H1 (cell line): ENCODE results near the gene RBM17. TPM values are rescaled to one million over a fixed set of nuclear protein-coding genes. Genes with fewer than 3 reads are reported as not detected.

Experiments
- CTCF ChIA-PET: fragments of 300-600 bp; sonication (Branson Sonifier 250); formaldehyde crosslinking; loops from one replicate; lab custom pipeline; 2021; ENCODE audit not compliant: partially characterized antibody; lab: Charles Lee
- POLR2A ChIA-PET: fragments of 300-600 bp; sonication (Branson Sonifier 250); formaldehyde crosslinking; loops from one replicate; lab custom pipeline; 2021; ENCODE audit warnings: inconsistent platforms; ENCODE audit not compliant: partially characterized antibody; lab: Charles Lee
- DNase-seq, 2 experiments: peaks; one replicate each; pipeline versions ENCODE4 v3.0.0 to v3.0.0-alpha.2; 2010 to 2022; ENCODE audit warnings: low spot score in 2 of 2, low read depth in 1 of 2, mixed read lengths in 1 of 2
- FAIRE-seq: peaks from 2 replicates; lab custom pipeline; 2011; peaks lifted over from hg19 to GRCh38; lab: Jason Lieb, UNC
- H2AFZ ChIP-seq: 2 replicates; pipeline ENCODE4 v1.8.1; 2012; ENCODE audit warnings: low read length, inconsistent platforms
- H2AK5ac ChIP-seq: 2 replicates; pipeline ENCODE4 v1.6.1; 2013; ENCODE audit warnings: low read depth, low read length
- H2BK120ac ChIP-seq: replicated peaks from 2 replicates; pipeline ENCODE3; 2013; ENCODE audit warnings: low read depth, low read length, inconsistent platforms
- H2BK12ac ChIP-seq: 2 replicates; pipeline ENCODE4 v1.6.1; 2013; ENCODE audit warnings: low read depth, low read length
- H2BK15ac ChIP-seq: 2 replicates; pipeline ENCODE4 v1.6.1; 2013; ENCODE audit warnings: low read length
- H2BK20ac ChIP-seq: 2 replicates; pipeline ENCODE4 v1.6.1; 2013; ENCODE audit warnings: low read length
- H2BK5ac ChIP-seq: 2 replicates; pipeline ENCODE4 v1.6.1; 2013; ENCODE audit warnings: low read depth, low read length
- H3K14ac ChIP-seq: 2 replicates; pipeline ENCODE4 v1.6.1; 2013; ENCODE audit warnings: inconsistent platforms; ENCODE audit not compliant: insufficient read length
- H3K18ac ChIP-seq: 2 replicates; pipeline ENCODE4 v1.6.1; 2013; ENCODE audit warnings: low read length; ENCODE audit errors: extremely low read depth
- H3K23ac ChIP-seq: 2 replicates; pipeline ENCODE4 v1.6.1; 2013; ENCODE audit warnings: inconsistent platforms; ENCODE audit not compliant: insufficient read length
- H3K23me2 ChIP-seq: 2 replicates; pipeline ENCODE4 v1.6.1; 2013; ENCODE audit warnings: low read depth, low read length
- H3K27ac ChIP-seq: 2 replicates; pipeline ENCODE4 v1.6.1; 2011; ENCODE audit warnings: low read depth, low read length, inconsistent platforms
- H3K27me3 ChIP-seq, 4 experiments: replicated peaks in 1 of 4; 1 replicate in 1 of 4; 2 replicates in 3 of 4; pipeline versions ENCODE4 v1.6.1 to v1.8.1; 2011 to 2013; ENCODE audit warnings: low read length in 3 of 4, mild to moderate bottlenecking in 3 of 4, inconsistent platforms in 2 of 4, mixed read lengths in 2 of 4, moderate library complexity in 1 of 4; ENCODE audit not compliant: control insufficient read depth in 3 of 4, insufficient read depth in 3 of 4; ENCODE audit errors: extremely low read depth in 1 of 4
- H3K36me3 ChIP-seq, 4 experiments: 2 replicates each; pipeline versions ENCODE4 v1.6.1 to v1.8.1; 2011 to 2013; ENCODE audit warnings: mild to moderate bottlenecking in 4 of 4, low read length in 3 of 4, moderate library complexity in 2 of 4, control low read depth in 1 of 4, inconsistent platforms in 1 of 4; ENCODE audit not compliant: insufficient read depth in 4 of 4, control insufficient read depth in 2 of 4
- H3K4ac ChIP-seq: replicated peaks from 2 replicates; pipeline ENCODE3; 2013; ENCODE audit warnings: low read length, low read depth, mixed read lengths, inconsistent platforms; ENCODE audit not compliant: insufficient read length
- H3K4me1 ChIP-seq, 4 experiments: replicated peaks in 1 of 4; 1 replicate in 1 of 4; 2 replicates in 3 of 4; pipeline versions ENCODE4 v1.6.1 to v1.8.1; 2011 to 2013; ENCODE audit warnings: low read length in 3 of 4, inconsistent platforms in 2 of 4, mixed read lengths in 1 of 4; ENCODE audit not compliant: insufficient read depth in 4 of 4, control insufficient read depth in 3 of 4
- H3K4me2 ChIP-seq, 2 experiments: 2 replicates each; pipeline versions ENCODE4 v1.6.1 to v1.8.1; 2011 to 2013; ENCODE audit warnings: low read depth in 2 of 2, low read length in 2 of 2, control low read depth in 1 of 2, inconsistent platforms in 1 of 2, mild to moderate bottlenecking in 1 of 2; ENCODE audit not compliant: insufficient read depth in 1 of 2
- H3K4me3 ChIP-seq, 4 experiments: fragments of 200-600, 300-600 bp in 1 of 4; sonication (generic), shearing (Covaris generic), sonication (Bioruptor Twin) in 1 of 4; 2 replicates each; pipeline versions ENCODE4 v1.5.1 to v1.8.1; 2011 to 2016; ENCODE audit warnings: low read length in 4 of 4, low read depth in 3 of 4, control low read depth in 2 of 4, inconsistent platforms in 2 of 4, mild to moderate bottlenecking in 2 of 4, mixed read lengths in 1 of 4, moderate library complexity in 1 of 4; ENCODE audit not compliant: insufficient read depth in 2 of 4; ENCODE audit errors: extremely low read depth in 1 of 4
- H3K56ac ChIP-seq: replicated peaks from 2 replicates; pipeline ENCODE3; 2013; ENCODE audit warnings: low read depth, mild to moderate bottlenecking, mixed read lengths, low read length, inconsistent platforms; ENCODE audit not compliant: insufficient read length
- H3K79me1 ChIP-seq: 2 replicates; pipeline ENCODE4 v1.6.1; 2013; ENCODE audit warnings: low read depth, low read length, control low read depth
- H3K79me2 ChIP-seq, 2 experiments: 2 replicates each; pipeline versions ENCODE4 v1.6.1 to v1.8.1; 2012 to 2013; ENCODE audit warnings: low read length in 2 of 2, mild to moderate bottlenecking in 2 of 2, inconsistent platforms in 1 of 2; ENCODE audit not compliant: insufficient read depth in 2 of 2, control insufficient read depth in 1 of 2
- H3K9ac ChIP-seq, 4 experiments: replicated peaks in 1 of 4; 1 replicate in 1 of 4; 2 replicates in 3 of 4; pipeline versions ENCODE4 v1.6.1 to v1.8.1; 2011 to 2013; ENCODE audit warnings: low read depth in 3 of 4, low read length in 3 of 4, control low read depth in 2 of 4, mild to moderate bottlenecking in 2 of 4, moderate library complexity in 2 of 4, inconsistent platforms in 1 of 4; ENCODE audit errors: extremely low read depth in 1 of 4
- H3K9me3 ChIP-seq, 2 experiments: 2 replicates each; pipeline versions ENCODE4 v1.6.1 to v1.8.1; 2012 to 2013; ENCODE audit warnings: mild to moderate bottlenecking in 2 of 2, moderate library complexity in 2 of 2, control low read depth in 1 of 2, inconsistent platforms in 1 of 2, low read depth in 1 of 2, low read length in 1 of 2, mixed read lengths in 1 of 2; ENCODE audit not compliant: insufficient read depth in 2 of 2
- H4K20me1 ChIP-seq, 2 experiments: replicated peaks in 1 of 2; 2 replicates each; pipeline versions ENCODE3 to v1.8.1; 2011 to 2013; ENCODE audit warnings: inconsistent platforms in 2 of 2, low read length in 2 of 2, mild to moderate bottlenecking in 1 of 2; ENCODE audit not compliant: insufficient read depth in 2 of 2, control insufficient read depth in 1 of 2
- H4K5ac ChIP-seq: 2 replicates; pipeline ENCODE4 v1.6.1; 2013; ENCODE audit warnings: low read length, low read depth, mixed read lengths, inconsistent platforms; ENCODE audit not compliant: insufficient read length
- H4K8ac ChIP-seq: 2 replicates; pipeline ENCODE4 v1.8.0; 2013; ENCODE audit warnings: mild to moderate bottlenecking, moderate library complexity, low read length, inconsistent platforms; ENCODE audit not compliant: insufficient read depth; ENCODE audit errors: extremely low read depth
- H4K91ac ChIP-seq: replicated peaks from 2 replicates; pipeline ENCODE3; 2013; ENCODE audit warnings: low read length, mixed read lengths, inconsistent platforms; ENCODE audit not compliant: insufficient read length
- ASH2L ChIP-seq: fragments of 200-600, 300-600 bp; sonication (generic); IDR thresholded peaks from one replicate; pipeline ENCODE4 v1.7.1; 2017; ENCODE audit warnings: low read length
- HDAC6 ChIP-seq: IDR thresholded peaks from one replicate; pipeline ENCODE4 v1.7.1; 2012; ENCODE audit warnings: low read depth, mild to moderate bottlenecking, inconsistent platforms, low read length, moderate library complexity
- NRF1 ChIP-seq: IDR thresholded peaks from 2 replicates; pipeline ENCODE4 v1.6.1; 2011; ENCODE audit warnings: mild to moderate bottlenecking, low read depth, low read length, improper control_type of control experiment
- POU5F1 ChIP-seq: IDR thresholded peaks from 2 replicates; pipeline ENCODE4 v1.6.1; 2011; ENCODE audit warnings: low read depth, mild to moderate bottlenecking, low read length, moderate library complexity
- RAD21 ChIP-seq, 2 experiments: IDR thresholded peaks in 1 of 2; conservative IDR thresholded peaks in 1 of 2; 2 replicates each; pipeline ENCODE4 v1.6.1; 2011; ENCODE audit warnings: low read depth in 2 of 2, low read length in 2 of 2, improper control_type of control experiment in 1 of 2, inconsistent platforms in 1 of 2, mild to moderate bottlenecking in 1 of 2, moderate library complexity in 1 of 2
- RBBP5 ChIP-seq: IDR thresholded peaks from 2 replicates; pipeline ENCODE4 v1.7.1; 2012; ENCODE audit warnings: low read depth, mild to moderate bottlenecking, inconsistent platforms, low read length, moderate library complexity, borderline replicate concordance
- SAP30 ChIP-seq: fragments of 300-600 bp; sonication (generic); IDR thresholded peaks from 2 replicates; pipeline ENCODE4 v1.7.1; 2012; ENCODE audit warnings: low read length, moderate library complexity, mild to moderate bottlenecking, inconsistent platforms; ENCODE audit not compliant: insufficient read depth, insufficient replicate concordance
- SP1 ChIP-seq: IDR thresholded peaks from 2 replicates; pipeline ENCODE4 v1.6.1; 2011; ENCODE audit warnings: low read depth, low read length
- SRF ChIP-seq: IDR thresholded peaks from 2 replicates; pipeline ENCODE4 v1.6.1; 2011; ENCODE audit warnings: mild to moderate bottlenecking, low read depth, low read length, moderate library complexity
- TCF12 ChIP-seq: IDR thresholded peaks from 2 replicates; pipeline ENCODE4 v1.6.1; 2011; ENCODE audit warnings: low read depth, mild to moderate bottlenecking, low read length
- TEAD4 ChIP-seq: IDR thresholded peaks from 2 replicates; pipeline ENCODE4 v1.6.1; 2012; ENCODE audit warnings: low read depth, low read length, inconsistent platforms, mixed read lengths
- YY1 ChIP-seq: IDR thresholded peaks from 2 replicates; pipeline ENCODE4 v1.6.1; 2011; ENCODE audit warnings: low read depth, mild to moderate bottlenecking, low read length
- WGBS, 2 experiments: shearing (Covaris generic) in 1 of 2; methylation state at CpG; one replicate each; pipeline versions ENCODE4 v1.1.6 to v1.1.7; 2013 to 2015; ENCODE audit warnings: low lambda C conversion rate in 2 of 2, mixed read lengths in 2 of 2, inconsistent platforms in 1 of 2, low coverage in 1 of 2, missing lambda C conversion rate in 1 of 2; ENCODE audit not compliant: insufficient replicate concordance in 2 of 2, insufficient coverage in 1 of 2, insufficient read length in 1 of 2; ENCODE audit errors: extremely low coverage in 1 of 2, missing lambda C conversion rate in 1 of 2; 5-methylcytosine and 5-hydroxymethylcytosine counted together
- polyA plus RNA-seq, 7 experiments: library from polyadenylated mRNA; depleted of rRNA in 3 of 7; stranded (reverse) in 5 of 7; unstranded in 2 of 7; fragments of >200 nt in 5 of 7; fragments of 200-250 nt in 2 of 7; gene quantifications; 1 replicate in 5 of 7; 2 replicates in 1 of 7; 4 replicates in 1 of 7; pipeline versions ENCODE4 v1.2.1 to v1.2.3, GENCODE V29; 2011 to 2013; ENCODE audit warnings: missing spikeins in 2 of 7, mixed read lengths in 2 of 7
- total RNA-seq: library from RNA; stranded (reverse); fragmentation: NEBNext Ultra II Directional; extraction: Animal tissue kit (Norgen Biotek cat#: 25700); gene quantifications from 2 replicates; pipeline ENCODE4 v1.2.1, GENCODE V29; 2021
- TF ChIP-seq, protein P1 (sequence below), 3 experiments: IDR thresholded peaks; 1 replicate in 2 of 3; 2 replicates in 1 of 3; pipeline versions ENCODE4 v1.5.1 to v1.6.1; 2011; ENCODE audit warnings: low read length in 3 of 3, mild to moderate bottlenecking in 3 of 3, inconsistent platforms in 2 of 3, low read depth in 1 of 3, moderate library complexity in 1 of 3; ENCODE audit not compliant: insufficient read depth in 1 of 3; ENCODE audit errors: control extremely low read depth in 1 of 3

Gene RBM17
- total and polyA plus RNA-seq, 2 of the 8 experiments (the other 6 are each of a cell fraction or from before 2014, with no cell fraction given): 15.7 to 128 TPM

- WGBS, 2 experiments: 93% methylated on average over 2 of the region's 2 CpGs; no CpG with 5 or more reads in 1 of the 2 experiments
- no peak overlapping the region for H3K27ac ChIP-seq
- POLR2A ChIA-PET: no interaction called here
- TF ChIP-seq YY1 (no peak), SRF (no peak), RBBP5 (no peak), TEAD4 (no peak), HDAC6 (no peak), SAP30 (no peak), POU5F1 (no peak), ASH2L (no peak), SP1 (no peak), NRF1 (no peak), RAD21 (IDR thresholded peaks at IDR 0.05 in 1 of 2, conservative IDR thresholded peaks at IDR 0.05 in 1 of 2; ENCODE audit: low read depth in 2 of 2, low read length in 2 of 2) (no peak), TCF12 (no peak)
- TF ChIP-seq, protein P1, sequence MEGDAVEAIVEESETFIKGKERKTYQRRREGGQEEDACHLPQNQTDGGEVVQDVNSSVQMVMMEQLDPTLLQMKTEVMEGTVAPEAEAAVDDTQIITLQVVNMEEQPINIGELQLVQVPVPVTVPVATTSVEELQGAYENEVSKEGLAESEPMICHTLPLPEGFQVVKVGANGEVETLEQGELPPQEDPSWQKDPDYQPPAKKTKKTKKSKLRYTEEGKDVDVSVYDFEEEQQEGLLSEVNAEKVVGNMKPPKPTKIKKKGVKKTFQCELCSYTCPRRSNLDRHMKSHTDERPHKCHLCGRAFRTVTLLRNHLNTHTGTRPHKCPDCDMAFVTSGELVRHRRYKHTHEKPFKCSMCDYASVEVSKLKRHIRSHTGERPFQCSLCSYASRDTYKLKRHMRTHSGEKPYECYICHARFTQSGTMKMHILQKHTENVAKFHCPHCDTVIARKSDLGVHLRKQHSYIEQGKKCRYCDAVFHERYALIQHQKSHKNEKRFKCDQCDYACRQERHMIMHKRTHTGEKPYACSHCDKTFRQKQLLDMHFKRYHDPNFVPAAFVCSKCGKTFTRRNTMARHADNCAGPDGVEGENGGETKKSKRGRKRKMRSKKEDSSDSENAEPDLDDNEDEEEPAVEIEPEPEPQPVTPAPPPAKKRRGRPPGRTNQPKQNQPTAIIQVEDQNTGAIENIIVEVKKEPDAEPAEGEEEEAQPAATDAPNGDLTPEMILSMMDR (IDR thresholded peaks at IDR 0.05; ENCODE audit: control extremely low read depth in 1 of 3, insufficient read depth in 1 of 3, low read depth in 1 of 3, low read length in 3 of 3): no peak
Observed at GRCh38 chr10:6059506-6059905, 29.3 kb upstream of the RBM17 start.

More at GRCh38 chr10:6059506-6059905, 29.3 kb upstream of the RBM17 start:
- Histone ChIP-seq H2BK5ac (no peak overlapping the region), H2AFZ (no peak overlapping the region), H2BK12ac (no peak overlapping the region), H2AK5ac (no peak overlapping the region), H3K23me2 (no peaks in the 10 kb centered on the region), H3K36me3 (no peaks in the 10 kb centered on the region), H4K5ac (no peak overlapping the region), H3K18ac (no peak overlapping the region), H3K56ac (no peak overlapping the region), H4K8ac (no peak overlapping the region), H3K4me3 (no peak overlapping the region), H3K14ac (no peak overlapping the region), H3K79me2 (no peaks in the 10 kb centered on the region), H4K91ac (no peak overlapping the region), H2BK120ac (no peak overlapping the region), H3K4ac (no peak overlapping the region), H2BK20ac (no peak overlapping the region), H3K79me1 (no peaks in the 10 kb centered on the region), H3K9ac (no peak overlapping the region), H3K23ac (no peak overlapping the region), H2BK15ac (no peak overlapping the region), H3K4me1 (peaks cover 0 to 2% (median 0%) of the 10 kb centered on the region in 4 experiments; a peak in 1 of 7 replicates), H3K9me3 (no peaks in the 10 kb centered on the region), H4K20me1 (no peaks in the 10 kb centered on the region), H3K4me2 (no peak overlapping the region), H3K27me3 (no peaks in the 10 kb centered on the region)
- DNase-seq (no peak), FAIRE-seq (no peak)
- CTCF ChIA-PET: no interaction called here
